Gastrocnemius medialis (tissue), 4 donors: ENCODE data around the gene RMDN2.

Experiments
- CTCF ChIP-seq, 5 experiments: fragments of 450-650 bp in 3 of 5; fragments of 200-600 bp in 2 of 5; sonication (generic) in 2 of 5; IDR thresholded peaks in 4 of 5; conservative IDR thresholded peaks in 1 of 5; 1 replicate in 4 of 5; 2 replicates in 1 of 5; pipeline ENCODE4 v1.5.1; 2016 to 2019; ENCODE audit warnings: antibody characterized with exemption in 5 of 5, mild to moderate bottlenecking in 3 of 5, moderate library complexity in 3 of 5
- POLR2A ChIP-seq, 2 donors: fragments of 450-650 bp; IDR thresholded peaks; one replicate each; pipeline ENCODE4 v1.6.1; 2017; ENCODE audit warnings: antibody characterized with exemption in 2 of 2, mild to moderate bottlenecking in 2 of 2, moderate library complexity in 2 of 2

- no peak for TF ChIP-seq POLR2A (IDR thresholded peaks at IDR 0.05)
- TF ChIP-seq CTCF (IDR thresholded peaks at IDR 0.05 in 4 of 5, conservative IDR thresholded peaks at IDR 0.05 in 1 of 5), result no peak
Observed at GRCh38 chr2:37904993-37905392, 20.1 kb upstream of the RMDN2 start.
